GM23338 (cell line): ENCODE results near the gene REL.

Experiments used
- ETS1 ChIP-seq: IDR thresholded peaks from 2 replicates; pipeline ENCODE4 v1.6.1; 2016; ENCODE audit warnings: antibody characterized with exemption
- REST ChIP-seq: IDR thresholded peaks from one replicate; pipeline ENCODE4 v1.6.1; 2018; ENCODE audit warnings: antibody characterized with exemption; ENCODE audit not compliant: unreplicated experiment

- TF ChIP-seq REST (no peak), ETS1 (no peak)
These were observed 25.0 kb downstream of the REL start for GRCh38 chr2:60906395-60906794.
